Measurements from ENCODE around the gene TMEM272.

Gene TMEM272

GRCh38 chr13:51804295-51805172 is 40.4 kb downstream of the TMEM272 start:
- TF ChIP-seq, protein P1, sequence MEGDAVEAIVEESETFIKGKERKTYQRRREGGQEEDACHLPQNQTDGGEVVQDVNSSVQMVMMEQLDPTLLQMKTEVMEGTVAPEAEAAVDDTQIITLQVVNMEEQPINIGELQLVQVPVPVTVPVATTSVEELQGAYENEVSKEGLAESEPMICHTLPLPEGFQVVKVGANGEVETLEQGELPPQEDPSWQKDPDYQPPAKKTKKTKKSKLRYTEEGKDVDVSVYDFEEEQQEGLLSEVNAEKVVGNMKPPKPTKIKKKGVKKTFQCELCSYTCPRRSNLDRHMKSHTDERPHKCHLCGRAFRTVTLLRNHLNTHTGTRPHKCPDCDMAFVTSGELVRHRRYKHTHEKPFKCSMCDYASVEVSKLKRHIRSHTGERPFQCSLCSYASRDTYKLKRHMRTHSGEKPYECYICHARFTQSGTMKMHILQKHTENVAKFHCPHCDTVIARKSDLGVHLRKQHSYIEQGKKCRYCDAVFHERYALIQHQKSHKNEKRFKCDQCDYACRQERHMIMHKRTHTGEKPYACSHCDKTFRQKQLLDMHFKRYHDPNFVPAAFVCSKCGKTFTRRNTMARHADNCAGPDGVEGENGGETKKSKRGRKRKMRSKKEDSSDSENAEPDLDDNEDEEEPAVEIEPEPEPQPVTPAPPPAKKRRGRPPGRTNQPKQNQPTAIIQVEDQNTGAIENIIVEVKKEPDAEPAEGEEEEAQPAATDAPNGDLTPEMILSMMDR (IDR thresholded peaks at IDR 0.05; ENCODE audit: control insufficient read depth, insufficient read depth, low read depth, low read length, missing control alignments), result no peak
- no peak for DNase-seq (ENCODE audit: low read depth)
- H3K4me3 ChIP-seq (ENCODE audit: control insufficient read depth, low read depth, low read length), result peak overlapping the region; percentile 88

- TF ChIP-seq, protein P1 (IDR thresholded peaks at IDR 0.05; ENCODE audit: control insufficient read depth, insufficient read depth, low read depth, low read length, missing control alignments), result no peak
- DNase-seq (ENCODE audit: low read depth), result no peak
- peak within 1 kb of the TSS; percentile 88 for H3K4me3 ChIP-seq (ENCODE audit: control insufficient read depth, low read depth, low read length)
Measured at GRCh38 chr13:51803422-51804294, 41.3 kb downstream of the TMEM272 start, which contains the start of gene DHRS12. Gene DHRS12 (minus strand): TSS chr13:51804163. CDS start chr13:51799659, 4,504 bp downstream.

DNA sequence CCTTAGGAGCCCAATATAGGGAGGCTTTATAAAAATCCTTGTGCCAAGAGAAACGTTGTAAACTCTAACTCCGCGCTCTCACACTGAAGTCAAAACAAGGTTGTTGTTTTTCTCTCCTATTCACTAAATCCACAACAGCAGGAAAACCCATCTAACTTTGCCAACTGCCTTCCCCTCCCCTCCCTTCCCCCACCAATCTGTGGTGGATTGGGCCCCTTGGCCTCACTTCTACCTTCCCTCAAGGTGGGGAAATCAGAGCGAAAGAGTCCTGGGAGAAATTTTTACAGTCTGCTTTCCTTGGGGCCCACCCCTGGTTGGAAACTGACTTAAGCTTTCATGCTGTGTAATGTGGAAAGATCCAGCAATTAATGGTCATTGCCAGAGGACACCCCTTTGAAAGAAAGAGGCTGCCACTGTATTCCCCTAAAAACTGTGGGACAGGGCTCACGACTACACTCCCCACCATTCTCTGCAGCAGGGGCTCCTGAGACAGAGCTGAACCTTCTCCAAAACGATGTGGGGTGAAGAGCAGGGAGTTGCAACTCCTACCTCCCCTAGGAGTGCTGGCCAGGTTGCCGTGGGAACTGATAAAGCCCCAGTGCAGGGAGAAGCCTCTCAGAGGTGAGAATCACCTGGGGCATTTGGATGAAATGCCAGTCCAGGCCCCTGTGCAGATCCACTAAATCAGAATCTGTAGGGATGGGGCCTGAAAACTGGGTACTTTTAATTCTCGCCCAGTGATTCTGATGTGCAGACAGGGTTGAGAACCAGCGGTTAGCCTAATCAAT is 42.2 kb downstream of the TMEM272 start:
- TF ChIP-seq, protein P1 (IDR thresholded peaks at IDR 0.05; ENCODE audit: control insufficient read depth, insufficient read depth, low read depth, low read length, missing control alignments), result no peak
- peak overlapping the region; percentile 88 for H3K4me3 ChIP-seq (ENCODE audit: control insufficient read depth, low read depth, low read length)
- DNase-seq (ENCODE audit: low read depth), result no peak

GRCh38 chr13:51801631-51802099 is 43.3 kb downstream of the TMEM272 start:
- DNase-seq (ENCODE audit: low read depth), result no peak
- no peak overlapping the region for H3K4me3 ChIP-seq (ENCODE audit: control insufficient read depth, low read depth, low read length)

DNA sequence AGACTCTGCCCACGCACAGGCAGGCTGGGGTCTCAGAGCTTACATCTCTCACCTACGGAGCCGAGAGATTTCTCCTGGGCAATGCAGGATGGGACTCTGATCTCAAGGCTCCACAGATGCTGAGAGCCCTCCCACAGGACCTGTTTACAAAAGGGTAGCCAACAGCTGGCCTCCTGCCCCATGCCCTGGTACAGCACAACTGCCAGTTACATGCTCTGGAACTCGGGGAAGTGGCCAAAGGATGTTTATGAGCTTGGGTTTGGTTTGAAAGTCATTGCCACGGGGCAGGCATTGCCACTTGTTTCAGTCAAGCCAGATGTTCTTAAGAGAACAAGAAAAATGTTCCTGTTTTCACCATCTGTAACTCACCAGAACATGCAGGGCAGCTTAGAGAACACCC is 44.5 kb downstream of the TMEM272 start:
- DNase-seq (ENCODE audit: low read depth), result no peak
- H3K4me3 ChIP-seq (ENCODE audit: control insufficient read depth, low read depth, low read length), result no peak overlapping the region
- TF ChIP-seq, protein P1 (IDR thresholded peaks at IDR 0.05; ENCODE audit: control insufficient read depth, insufficient read depth, low read depth, low read length, missing control alignments), result no peak

More at GRCh38 chr13:51801631-51802099, 43.3 kb downstream of the TMEM272 start:
- TF ChIP-seq, protein P1 (IDR thresholded peaks at IDR 0.05; ENCODE audit: control insufficient read depth, insufficient read depth, low read depth, low read length, missing control alignments), result no peak

DNA sequence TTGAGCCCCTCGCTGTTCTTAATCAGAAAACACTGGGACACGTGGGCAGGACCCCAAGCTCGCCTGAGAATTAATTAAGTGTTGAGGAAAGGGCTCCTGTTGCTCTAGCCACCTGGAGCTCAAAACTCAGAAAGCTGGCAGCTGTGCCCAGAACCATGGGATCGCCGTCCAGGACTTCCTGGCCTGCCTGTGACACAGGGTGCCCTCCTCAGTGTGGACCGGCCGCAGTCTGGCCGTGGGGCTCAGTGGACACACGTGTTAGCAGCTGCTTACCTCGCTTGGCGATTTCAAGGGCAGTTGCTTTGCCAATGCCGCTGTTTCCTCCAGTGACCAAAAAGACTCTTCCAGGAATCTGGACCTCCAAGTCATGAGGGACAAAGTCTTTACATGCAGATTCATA is 45.7 kb downstream of the TMEM272 start:
- TF ChIP-seq, protein P1 (IDR thresholded peaks at IDR 0.05; ENCODE audit: control insufficient read depth, insufficient read depth, low read depth, low read length, missing control alignments), result no peak
- no peak for DNase-seq (ENCODE audit: low read depth)
- no peak overlapping the region for H3K4me3 ChIP-seq (ENCODE audit: control insufficient read depth, low read depth, low read length)

All from AG09309 (cell line).